ENCODE measurements around the gene FOXP1.

The FOXP1 gene

GRCh38 chr3:71393093-71393492, 190.4 kb downstream of the FOXP1 start:
- DNase-seq (ENCODE audit: low read depth in 2 of 2) = no peak
- no peak for TF ChIP-seq CTCF (IDR thresholded peaks at IDR 0.05; ENCODE audit: low read depth, low read length)
- H3K4me3 ChIP-seq (replicated peaks in 1 of 2; ENCODE audit: low read depth in 2 of 2, low read length in 2 of 2) = no peak overlapping the region

DNA sequence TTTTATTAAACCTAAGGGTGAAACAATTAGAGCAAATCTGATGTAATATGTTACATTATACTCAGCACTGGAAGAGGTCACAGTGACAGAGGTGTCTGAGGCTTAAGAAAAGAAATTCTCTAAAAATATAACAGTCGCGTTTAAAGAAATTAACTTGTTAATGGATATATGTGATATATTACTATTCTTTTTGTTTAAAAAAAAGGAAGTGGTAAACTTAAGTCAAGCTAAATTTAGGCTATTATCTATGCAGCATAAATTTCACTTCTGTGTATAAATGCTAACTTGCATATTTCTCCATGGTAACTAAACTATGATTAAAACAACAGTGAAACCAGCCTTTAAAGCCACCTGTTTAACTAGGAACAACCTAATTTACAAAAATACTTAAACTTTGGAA, 191.3 kb downstream of the FOXP1 start:
- no peak for DNase-seq (ENCODE audit: low read depth in 2 of 2)
- no peak overlapping the region for H3K4me3 ChIP-seq (replicated peaks in 1 of 2; ENCODE audit: low read depth in 2 of 2, low read length in 2 of 2)
- TF ChIP-seq CTCF (IDR thresholded peaks at IDR 0.05; ENCODE audit: low read depth, low read length) = no peak

GRCh38 chr3:71391361-71391760, 192.2 kb downstream of the FOXP1 start:
- DNase-seq (ENCODE audit: low read depth in 2 of 2) = no peak
- H3K4me3 ChIP-seq (replicated peaks in 1 of 2; ENCODE audit: low read depth in 2 of 2, low read length in 2 of 2) = no peak overlapping the region
- TF ChIP-seq CTCF (IDR thresholded peaks at IDR 0.05; ENCODE audit: low read depth, low read length) = no peak

GRCh38 chr3:71389911-71390573, 193.5 kb downstream of the FOXP1 start:
- peak overlapping the region in 1 of 2 donors; percentile 13 for H3K4me3 ChIP-seq (replicated peaks in 1 of 2; ENCODE audit: low read depth in 2 of 2, low read length in 2 of 2)
- no peak for TF ChIP-seq CTCF (IDR thresholded peaks at IDR 0.05; ENCODE audit: low read depth, low read length)
- peak; percentile 58 to 83 for DNase-seq (ENCODE audit: low read depth in 2 of 2)

GRCh38 chr3:71389191-71389590, 194.3 kb downstream of the FOXP1 start:
- TF ChIP-seq CTCF (IDR thresholded peaks at IDR 0.05; ENCODE audit: low read depth, low read length) = no peak
- H3K4me3 ChIP-seq (replicated peaks in 1 of 2; ENCODE audit: low read depth in 2 of 2, low read length in 2 of 2) = no peak overlapping the region
- DNase-seq (ENCODE audit: low read depth in 2 of 2) = no peak

GRCh38 chr3:71388535-71389120, 194.9 kb downstream of the FOXP1 start:
- DNase-seq (ENCODE audit: low read depth in 2 of 2) = no peak
- TF ChIP-seq CTCF (IDR thresholded peaks at IDR 0.05; ENCODE audit: low read depth, low read length) = no peak
- no peak overlapping the region for H3K4me3 ChIP-seq (replicated peaks in 1 of 2; ENCODE audit: low read depth in 2 of 2, low read length in 2 of 2)

Data from cardiac fibroblast (primary cell).